Mesenchymal stem cell (in vitro differentiated cells and primary cell): ENCODE measurements around the gene SLC16A10.
"Not testable (repeated sequence)": the region's sequence is repeated elsewhere in the genome, so short reads cannot be mapped to it uniquely, and the experiment has no call there.

Experiments used
- DNase-seq: peaks from one replicate; pipeline ENCODE4 v3.0.0-alpha.2; 2013
- H2AFZ ChIP-seq: one replicate; pipeline ENCODE4 v1.6.1; 2013; ENCODE audit warnings: low read depth, mild to moderate bottlenecking, control low read depth, inconsistent platforms, low read length, moderate library complexity
- H2AK5ac ChIP-seq: 2 replicates; pipeline ENCODE4 v1.6.1; 2013; ENCODE audit warnings: low read length, moderate library complexity, mild to moderate bottlenecking, inconsistent platforms; ENCODE audit not compliant: severe bottlenecking
- H2BK120ac ChIP-seq: one replicate; pipeline ENCODE4 v1.6.1; 2013; ENCODE audit warnings: low read depth, mild to moderate bottlenecking, inconsistent platforms, low read length, moderate library complexity
- H2BK12ac ChIP-seq, 2 experiments: one replicate each; pipeline ENCODE4 v1.6.1; 2013; ENCODE audit warnings: inconsistent platforms in 2 of 2, low read length in 2 of 2, mild to moderate bottlenecking in 2 of 2, moderate library complexity in 2 of 2, control low read depth in 1 of 2
- H2BK15ac ChIP-seq: one replicate; pipeline ENCODE4 v1.6.1; 2013; ENCODE audit warnings: mild to moderate bottlenecking, low read depth, inconsistent platforms; ENCODE audit not compliant: poor library complexity, severe bottlenecking
- H2BK5ac ChIP-seq: 2 replicates; pipeline ENCODE4 v1.6.1; 2013; ENCODE audit warnings: low read depth, mild to moderate bottlenecking, low read length, control low read depth, inconsistent platforms; ENCODE audit not compliant: poor library complexity, severe bottlenecking
- H3K14ac ChIP-seq, 2 experiments: one replicate each; pipeline ENCODE4 v1.6.1; 2013; ENCODE audit warnings: inconsistent platforms in 2 of 2, low read length in 2 of 2, control low read depth in 1 of 2, mild to moderate bottlenecking in 1 of 2, moderate library complexity in 1 of 2
- H3K18ac ChIP-seq, 2 experiments: one replicate each; pipeline ENCODE4 v1.6.1; 2013; ENCODE audit warnings: inconsistent platforms in 2 of 2, low read length in 2 of 2, control low read depth in 1 of 2, low read depth in 1 of 2, mild to moderate bottlenecking in 1 of 2
- H3K23ac ChIP-seq, 2 experiments: one replicate each; pipeline ENCODE4 v1.6.1; 2013; ENCODE audit warnings: inconsistent platforms in 2 of 2, low read length in 2 of 2, mild to moderate bottlenecking in 2 of 2, moderate library complexity in 2 of 2, control low read depth in 1 of 2
- H3K27ac ChIP-seq: 2 replicates; pipeline ENCODE4 v1.5.1; 2013; ENCODE audit warnings: mild to moderate bottlenecking, moderate library complexity, low read length, control low read depth, inconsistent platforms; ENCODE audit not compliant: poor library complexity, severe bottlenecking
- H3K27me3 ChIP-seq, 2 experiments: 2 replicates each; pipeline versions ENCODE4 v1.6.1 to v1.7.0; 2013; ENCODE audit warnings: low read length in 2 of 2, mild to moderate bottlenecking in 2 of 2, moderate library complexity in 2 of 2, control low read depth in 1 of 2, inconsistent platforms in 1 of 2; ENCODE audit not compliant: control insufficient read depth in 1 of 2, insufficient read depth in 1 of 2
- H3K36me3 ChIP-seq, 2 experiments: 2 replicates each; pipeline versions ENCODE4 v1.6.1 to v1.7.0; 2013; ENCODE audit warnings: low read length in 2 of 2, control low read depth in 1 of 2, inconsistent platforms in 1 of 2, low read depth in 1 of 2, mild to moderate bottlenecking in 1 of 2; ENCODE audit not compliant: insufficient read depth in 2 of 2, control insufficient read depth in 1 of 2
- H3K4ac ChIP-seq, 2 experiments: one replicate each; pipeline ENCODE4 v1.6.1; 2013; ENCODE audit warnings: inconsistent platforms in 2 of 2, low read length in 2 of 2, mild to moderate bottlenecking in 2 of 2, moderate library complexity in 2 of 2, control low read depth in 1 of 2, low read depth in 1 of 2
- H3K4me1 ChIP-seq: 2 replicates; pipeline ENCODE4 v1.6.1; 2013; ENCODE audit warnings: low read depth, low read length, control low read depth; ENCODE audit not compliant: control insufficient read depth, insufficient read depth
- H3K4me2 ChIP-seq: 2 replicates; pipeline ENCODE4 v1.6.1; 2013; ENCODE audit warnings: low read length, mild to moderate bottlenecking, inconsistent platforms; ENCODE audit not compliant: poor library complexity, severe bottlenecking
- H3K4me3 ChIP-seq, 2 experiments: 2 replicates each; pipeline versions ENCODE4 v1.5.1 to v1.7.0; 2013; ENCODE audit warnings: low read length in 2 of 2, mild to moderate bottlenecking in 2 of 2, control low read depth in 1 of 2, low read depth in 1 of 2; ENCODE audit not compliant: insufficient read depth in 1 of 2
- H3K79me1 ChIP-seq: replicated peaks from 2 replicates; pipeline ENCODE4 v1.6.1; 2013; ENCODE audit warnings: mild to moderate bottlenecking, control low read depth, low read length, inconsistent platforms; ENCODE audit not compliant: poor library complexity, severe bottlenecking
- H3K9ac ChIP-seq: 2 replicates; pipeline ENCODE4 v1.7.0; 2013; ENCODE audit warnings: mild to moderate bottlenecking, low read length, moderate library complexity
- H3K9me3 ChIP-seq: 2 replicates; pipeline ENCODE4 v1.7.0; 2013; ENCODE audit warnings: mild to moderate bottlenecking, low read length; ENCODE audit not compliant: control insufficient read depth
- H4K8ac ChIP-seq: one replicate; pipeline ENCODE4 v1.6.1; 2013; ENCODE audit warnings: inconsistent platforms, mild to moderate bottlenecking, low read length, moderate library complexity
- H4K91ac ChIP-seq: one replicate; pipeline ENCODE4 v1.6.1; 2013; ENCODE audit warnings: mild to moderate bottlenecking, low read length, inconsistent platforms
- WGBS: methylation state at CpG from one replicate; pipeline ENCODE4 v1.1.7; 2013; ENCODE audit warnings: mixed read lengths; 5-methylcytosine and 5-hydroxymethylcytosine counted together

Gene SLC16A10

DNA sequence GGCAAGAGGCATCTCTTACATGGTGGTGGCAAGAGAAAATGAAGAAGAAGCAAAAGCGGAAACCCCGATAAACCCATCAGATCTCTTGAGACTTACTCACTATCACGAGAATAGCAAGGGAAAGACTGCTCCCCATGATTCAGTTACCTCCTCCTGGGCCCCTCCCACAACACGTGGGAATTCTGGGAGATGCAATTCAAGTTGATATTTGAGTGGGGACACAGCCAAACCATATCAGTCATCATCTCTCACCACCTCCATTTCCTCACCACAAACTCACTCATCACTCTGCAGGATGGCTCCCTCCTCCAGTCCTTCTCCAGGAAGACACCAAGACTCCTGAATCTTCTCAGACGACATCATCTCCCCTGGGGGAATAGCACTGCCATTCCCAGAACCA lies 25.8 kb upstream of the SLC16A10 start:
- no peak overlapping the region for H3K27ac ChIP-seq
- no peak overlapping the region for H3K14ac ChIP-seq
- H3K23ac ChIP-seq, result no peak overlapping the region
- H2BK15ac ChIP-seq, result no peak overlapping the region
- no peak overlapping the region for H3K18ac ChIP-seq
- no peak overlapping the region for H2BK5ac ChIP-seq
- DNase-seq, result no peak
- 79% methylated on average over 5 of the region's 5 CpGs for WGBS
- H2AK5ac ChIP-seq, result no peak overlapping the region
- H4K8ac ChIP-seq, result no peak overlapping the region
- no peaks in the 10 kb centered on the region for H3K4me1 ChIP-seq
- H2AFZ ChIP-seq, result no peak overlapping the region
- H3K9ac ChIP-seq, result no peak overlapping the region
- no peaks in the 10 kb centered on the region for H3K9me3 ChIP-seq
- no peak overlapping the region for H3K4ac ChIP-seq
- H3K4me2 ChIP-seq, result no peak overlapping the region
- no peak overlapping the region for H2BK120ac ChIP-seq
- H2BK12ac ChIP-seq, result no peak overlapping the region
- no peak overlapping the region for H3K4me3 ChIP-seq
- no peaks in the 10 kb centered on the region for H3K79me1 ChIP-seq
- peaks cover 9 to 26% of the 10 kb centered on the region in 2 experiments for H3K27me3 ChIP-seq
- no peaks in the 10 kb centered on the region for H3K36me3 ChIP-seq
- no peak overlapping the region for H4K91ac ChIP-seq

GRCh38 chr6:111061985-111062384 lies 25.3 kb upstream of the SLC16A10 start:
- H3K4me1 ChIP-seq, H3K4me2 ChIP-seq, H2BK15ac ChIP-seq, H3K14ac ChIP-seq, H2BK120ac ChIP-seq, H2BK5ac ChIP-seq, H3K4me3 ChIP-seq, H4K8ac ChIP-seq, DNase-seq, H3K18ac ChIP-seq, H3K4ac ChIP-seq, H3K27ac ChIP-seq, H2BK12ac ChIP-seq, H2AK5ac ChIP-seq, H3K23ac ChIP-seq, H3K36me3 ChIP-seq, H2AFZ ChIP-seq, H3K79me1 ChIP-seq, H4K91ac ChIP-seq, H3K9me3 ChIP-seq, H3K9ac ChIP-seq: not testable (repeated sequence)
- peaks cover 13 to 27% of the 10 kb centered on the region in 2 experiments for H3K27me3 ChIP-seq
- WGBS, result 95% methylated on average over 5 of the region's 5 CpGs

- not testable (repeated sequence) for H3K9me3 ChIP-seq, H2BK15ac ChIP-seq, H3K79me1 ChIP-seq, H3K36me3 ChIP-seq, H2AFZ ChIP-seq, H3K4me3 ChIP-seq, H2BK5ac ChIP-seq, H3K14ac ChIP-seq, H3K4ac ChIP-seq, H3K27ac ChIP-seq, H3K18ac ChIP-seq, H3K4me1 ChIP-seq, H3K9ac ChIP-seq, H4K91ac ChIP-seq, H2BK12ac ChIP-seq, H2BK120ac ChIP-seq, H3K4me2 ChIP-seq, H4K8ac ChIP-seq, H2AK5ac ChIP-seq, H3K23ac ChIP-seq, DNase-seq
- peaks cover 13 to 32% of the 10 kb centered on the region in 2 experiments for H3K27me3 ChIP-seq
- no CpG with 5 or more reads among the region's 5 CpGs for WGBS
Measured at GRCh38 chr6:111062860-111063259, 24.4 kb upstream of the SLC16A10 start.

GRCh38 chr6:111068109-111068865 lies 19.0 kb upstream of the SLC16A10 start:
- no peaks in the 10 kb centered on the region for H3K4me1 ChIP-seq
- H2BK5ac ChIP-seq, result no peak overlapping the region
- H3K4me3 ChIP-seq, result no peak overlapping the region
- no peak overlapping the region for H3K4ac ChIP-seq
- H3K36me3 ChIP-seq, result no peaks in the 10 kb centered on the region
- H3K9ac ChIP-seq, result no peak overlapping the region
- WGBS, result 82% methylated on average over 8 of the region's 8 CpGs
- no peak overlapping the region for H3K23ac ChIP-seq
- H3K27me3 ChIP-seq, result peaks cover 5 to 55% of the 10 kb centered on the region in 2 experiments
- H4K8ac ChIP-seq, result no peak overlapping the region
- no peak overlapping the region for H3K27ac ChIP-seq
- H2BK12ac ChIP-seq, result no peak overlapping the region
- no peak for DNase-seq
- no peak overlapping the region for H4K91ac ChIP-seq
- H3K18ac ChIP-seq, result no peak overlapping the region
- H3K9me3 ChIP-seq, result no peaks in the 10 kb centered on the region
- H3K14ac ChIP-seq, result no peak overlapping the region
- H2AK5ac ChIP-seq, result no peak overlapping the region
- H2BK120ac ChIP-seq, result no peak overlapping the region
- H2AFZ ChIP-seq, result no peak overlapping the region
- H3K4me2 ChIP-seq, result no peak overlapping the region
- no peak overlapping the region for H2BK15ac ChIP-seq
- no peaks in the 10 kb centered on the region for H3K79me1 ChIP-seq
